HG03196 (cell line): Measurements from ENCODE around the gene TRAPPC12.
"Not testable (repeated sequence)": the region's sequence is repeated elsewhere in the genome, so short reads cannot be mapped to it uniquely, and the experiment has no call there.

Experiments used
- ATAC-seq: cut with Tn5 transposase; IDR thresholded peaks from one replicate; pipeline ENCODE4 v1.9.1; 2021; ENCODE audit not compliant: unreplicated experiment

The TRAPPC12 gene

GRCh38 chr2:3430740-3431490 lies 51.4 kb downstream of the TRAPPC12 start:
- no peak for ATAC-seq

DNA sequence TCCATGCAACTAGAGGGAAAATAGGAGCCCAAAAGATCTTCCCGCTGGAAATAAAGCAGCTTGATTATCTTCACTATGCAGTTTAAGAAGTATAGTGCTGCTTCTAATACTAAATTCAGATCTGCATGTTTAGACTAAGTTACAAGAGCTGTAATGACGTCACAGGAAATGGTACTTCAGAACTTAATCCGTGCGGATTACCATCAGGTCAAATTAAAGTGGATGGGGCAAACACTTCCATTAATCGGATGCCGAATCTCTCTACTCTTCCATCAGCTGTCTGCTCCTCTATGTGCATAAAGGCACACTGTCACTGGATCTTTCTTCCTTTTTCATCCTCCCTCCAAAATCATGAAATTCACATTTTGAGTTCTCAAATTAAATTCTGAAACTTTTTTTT lies 52.6 kb downstream of the TRAPPC12 start:
- ATAC-seq, result no peak

DNA sequence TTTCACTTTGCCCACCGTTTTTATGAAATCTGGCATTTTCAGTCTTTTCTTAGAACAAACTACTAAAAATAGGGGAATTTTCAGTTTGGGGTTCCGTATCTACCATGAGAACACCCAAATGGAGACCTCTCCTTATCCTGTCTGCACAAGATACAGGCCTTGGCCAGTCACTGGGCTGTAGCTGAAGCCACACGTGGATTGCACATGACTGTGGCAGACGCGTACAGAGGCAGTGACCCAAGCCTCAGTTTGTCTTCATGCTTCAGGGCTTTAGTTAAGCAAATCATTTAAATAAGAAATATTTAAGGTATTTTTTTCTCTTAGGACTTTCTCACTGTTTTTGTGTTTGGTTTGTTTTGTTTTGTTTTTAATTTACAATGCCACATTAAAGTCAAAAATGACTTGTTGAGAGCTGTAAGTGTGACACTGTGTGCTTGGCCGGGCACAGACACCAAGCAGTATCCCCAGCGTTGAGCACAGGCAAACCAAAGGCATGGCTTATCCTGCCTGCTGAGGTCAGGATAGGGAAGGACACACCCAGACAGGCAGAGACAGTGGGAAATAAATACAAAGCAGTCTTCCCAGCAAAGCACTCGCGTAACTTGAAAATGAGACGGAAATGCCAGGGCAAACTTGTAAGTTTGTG lies 53.3 kb downstream of the TRAPPC12 start:
- ATAC-seq, result no peak

- no peak for ATAC-seq
These were observed 53.8 kb downstream of the TRAPPC12 start for GRCh38 chr2:3433339-3433699.

DNA sequence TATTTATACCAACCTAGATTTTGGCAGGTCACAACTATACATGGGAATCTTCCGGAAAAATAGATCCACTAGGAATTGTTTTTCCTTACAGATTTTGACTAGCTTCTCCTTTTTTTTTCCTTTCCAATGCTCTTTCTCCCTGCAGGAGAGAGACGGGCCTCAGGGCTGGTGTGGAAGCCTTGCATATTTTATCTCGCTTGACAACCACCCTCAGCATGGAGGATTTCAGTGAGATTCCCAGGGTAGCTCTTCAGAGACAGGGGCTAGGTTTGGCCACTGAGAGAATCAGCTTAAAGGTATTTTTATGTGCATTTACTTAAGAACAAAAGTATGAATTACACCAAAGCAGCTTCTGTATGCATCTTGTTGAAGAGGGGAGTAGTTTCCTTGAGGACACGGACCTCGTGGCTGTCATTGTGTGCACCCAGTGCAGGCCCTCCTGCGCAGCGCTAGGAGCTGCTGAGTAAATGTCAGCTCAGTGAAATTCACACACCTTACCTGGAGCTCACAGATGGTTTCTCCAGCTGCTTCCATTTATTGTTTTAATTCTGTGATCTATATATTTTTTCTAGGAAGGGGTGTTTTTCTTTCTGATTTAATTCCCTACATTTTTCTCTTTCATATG lies 54.4 kb downstream of the TRAPPC12 start:
- no peak for ATAC-seq

DNA sequence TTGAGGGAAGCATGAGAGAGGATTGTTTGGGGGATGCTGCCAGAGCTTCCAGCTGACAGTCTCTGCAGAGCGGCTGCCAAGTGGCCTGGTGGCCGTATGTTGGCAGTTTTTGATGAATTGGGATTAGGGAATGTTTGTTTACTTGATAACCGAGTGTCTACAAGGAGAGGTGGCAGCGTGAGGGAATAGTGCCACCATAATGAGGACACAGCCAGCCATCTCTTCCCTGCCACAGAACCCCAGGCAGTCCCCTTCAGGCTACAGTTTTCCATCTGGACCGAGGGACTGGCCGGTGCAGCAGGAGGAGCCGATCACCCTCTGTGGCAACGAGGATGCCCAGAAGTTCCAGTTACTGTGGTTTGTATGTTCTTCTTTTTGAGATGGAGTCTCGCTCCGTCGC lies 55.2 kb downstream of the TRAPPC12 start:
- ATAC-seq, result no peak

DNA sequence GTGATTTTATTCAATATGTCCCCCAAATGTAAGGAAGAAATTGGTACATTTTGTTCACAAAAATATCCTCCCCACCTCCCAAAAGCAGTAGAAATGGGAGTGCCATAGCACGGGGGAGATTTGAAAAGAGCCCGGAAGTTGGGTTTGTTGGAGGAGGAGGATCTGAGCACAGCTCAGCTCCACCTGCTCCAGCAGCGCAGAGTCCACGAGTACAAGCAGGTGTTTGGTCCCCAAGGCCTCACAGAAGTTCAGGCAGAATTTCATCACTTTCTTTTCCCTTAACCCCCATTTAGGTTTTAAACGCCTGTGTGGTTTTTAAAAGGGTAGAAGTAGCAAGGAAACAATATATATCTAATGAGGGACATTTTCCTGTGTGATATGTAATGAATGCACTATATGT lies 56.0 kb downstream of the TRAPPC12 start:
- no peak for ATAC-seq

DNA sequence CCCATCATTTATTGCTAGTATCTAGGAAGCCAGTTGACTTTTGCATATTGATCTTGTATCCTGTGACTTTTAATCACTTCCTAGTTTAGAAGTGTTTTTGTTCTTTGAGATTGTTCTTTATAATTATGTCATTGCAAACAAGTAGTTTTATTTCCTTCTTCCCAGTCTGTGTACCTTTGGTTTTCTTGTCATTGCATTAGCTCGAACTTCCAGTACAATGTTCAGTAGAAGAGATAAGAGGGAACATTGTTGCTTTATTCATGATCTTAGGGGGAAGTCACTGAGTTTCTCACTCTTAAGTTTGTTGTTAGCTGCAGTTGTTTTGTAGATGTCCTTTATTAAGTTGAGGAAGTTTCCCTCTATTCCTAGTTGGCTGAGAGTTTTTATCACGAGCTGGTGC lies 61.0 kb downstream of the TRAPPC12 start:
- ATAC-seq, result no peak

DNA sequence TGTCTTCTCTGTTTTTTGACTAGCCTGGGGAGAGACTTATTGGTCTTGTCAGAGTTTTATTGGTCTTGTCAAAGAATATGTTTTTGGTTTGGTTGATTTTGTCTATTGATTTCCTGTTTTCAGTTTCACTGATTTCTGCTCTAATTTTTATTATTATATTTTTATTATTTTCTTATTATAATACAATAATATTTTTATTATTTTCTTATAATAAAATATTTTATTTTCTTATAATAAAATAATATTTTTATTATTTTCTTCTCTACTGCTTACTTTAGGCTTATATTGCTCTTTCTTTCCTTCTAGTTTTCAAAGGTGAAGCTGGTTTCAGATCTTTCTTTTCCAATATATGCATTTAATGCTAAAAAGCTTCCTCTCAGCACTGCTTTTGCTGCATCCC lies 62.0 kb downstream of the TRAPPC12 start:
- no peak for ATAC-seq

GRCh38 chr2:3442185-3442584 lies 62.7 kb downstream of the TRAPPC12 start:
- no peak for ATAC-seq

GRCh38 chr2:3443083-3443482 lies 63.6 kb downstream of the TRAPPC12 start:
- no peak for ATAC-seq

DNA sequence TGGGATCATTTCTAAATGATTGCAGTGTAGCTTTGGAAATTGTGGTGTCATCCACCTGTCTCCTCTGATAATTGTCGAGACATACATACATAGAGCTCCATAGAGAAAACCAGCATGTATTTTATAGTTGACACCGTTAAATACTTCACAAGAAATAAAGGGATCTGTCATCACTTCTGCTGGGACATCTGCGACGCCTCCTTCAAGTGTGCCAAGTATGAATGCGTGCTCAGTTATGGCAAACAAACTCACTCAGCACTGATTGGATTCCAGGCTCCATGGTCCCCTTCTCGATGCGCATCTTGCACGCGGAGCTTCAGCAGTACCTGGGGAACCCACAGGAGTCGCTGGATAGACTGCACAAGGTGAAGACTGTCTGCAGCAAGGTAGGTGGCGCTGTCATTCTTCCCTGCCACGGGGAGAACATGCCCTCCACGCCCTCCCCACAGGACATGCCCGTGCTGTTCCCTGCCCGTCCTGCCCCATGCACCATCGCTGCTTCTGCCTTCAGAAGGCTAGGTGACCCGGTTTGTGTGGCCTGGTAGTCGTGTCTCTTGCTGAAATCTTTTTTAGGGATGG lies 64.1 kb downstream of the TRAPPC12 start:
- no peak for ATAC-seq

DNA sequence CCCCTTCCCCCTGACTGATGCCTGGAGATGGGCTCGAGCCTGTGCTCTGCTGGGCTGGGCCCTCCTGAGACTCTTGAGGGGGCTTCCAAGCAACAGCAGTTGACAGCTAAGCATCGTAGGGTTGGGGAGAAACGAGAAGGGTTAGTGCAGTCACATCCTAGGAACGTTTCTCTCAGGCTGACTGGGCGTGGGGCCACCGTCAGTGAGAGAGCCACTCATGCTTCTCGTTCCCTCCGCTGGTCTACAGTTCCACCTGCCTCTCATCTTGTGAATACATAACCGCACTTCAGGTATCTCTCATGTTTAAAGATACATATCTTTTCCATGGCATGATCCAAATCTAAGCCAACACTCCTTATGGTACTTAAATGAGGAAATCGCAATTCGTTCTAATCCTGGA lies 66.4 kb downstream of the TRAPPC12 start:
- no peak for ATAC-seq

GRCh38 chr2:3446381-3446780 lies 66.9 kb downstream of the TRAPPC12 start:
- ATAC-seq, result no peak

DNA sequence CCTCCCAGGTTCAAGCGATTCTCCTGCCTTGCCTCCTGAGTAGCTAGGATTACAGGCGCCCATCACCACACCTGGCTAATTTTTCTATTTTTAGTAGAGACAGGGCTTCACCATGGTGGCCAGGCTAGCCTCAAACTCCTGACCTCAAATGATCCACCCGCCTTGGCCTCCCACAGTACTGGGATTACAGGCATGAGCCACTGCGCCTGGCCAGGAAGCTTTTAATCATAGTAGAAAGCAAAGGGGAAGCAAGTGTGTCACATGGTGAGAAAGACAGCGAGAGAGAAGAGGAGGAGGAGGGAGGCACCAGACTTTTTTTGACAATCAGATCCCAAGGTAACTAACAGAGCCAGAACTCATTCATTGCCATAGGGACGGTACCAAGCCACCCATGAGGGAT lies 67.7 kb downstream of the TRAPPC12 start:
- not testable (repeated sequence) for ATAC-seq

GRCh38 chr2:3447789-3448317 lies 68.4 kb downstream of the TRAPPC12 start:
- no peak for ATAC-seq

DNA sequence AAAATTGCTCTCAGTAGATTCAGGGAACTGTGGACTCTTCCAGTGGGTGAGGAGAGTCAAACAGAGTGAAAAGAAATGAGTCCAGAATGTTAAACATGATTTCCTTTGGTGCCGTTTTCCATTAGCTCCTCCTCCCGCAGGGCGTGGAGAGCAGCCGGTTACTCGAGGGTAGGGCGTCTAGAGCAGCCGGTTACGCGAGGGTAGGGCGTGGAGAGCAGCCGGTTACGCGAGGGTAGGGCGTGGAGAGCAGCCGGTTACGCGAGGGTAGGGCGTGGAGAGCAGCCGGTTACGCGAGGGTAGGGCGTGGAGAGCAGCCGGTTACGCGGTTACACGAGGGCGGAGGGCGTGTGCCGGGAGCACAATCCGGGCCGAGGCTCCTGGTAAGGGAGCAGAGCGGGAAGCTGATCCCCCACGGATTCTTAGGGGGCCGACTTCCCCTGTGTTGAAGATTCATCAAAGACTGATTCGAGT lies 69.0 kb downstream of the TRAPPC12 start:
- not testable (repeated sequence) for ATAC-seq

DNA sequence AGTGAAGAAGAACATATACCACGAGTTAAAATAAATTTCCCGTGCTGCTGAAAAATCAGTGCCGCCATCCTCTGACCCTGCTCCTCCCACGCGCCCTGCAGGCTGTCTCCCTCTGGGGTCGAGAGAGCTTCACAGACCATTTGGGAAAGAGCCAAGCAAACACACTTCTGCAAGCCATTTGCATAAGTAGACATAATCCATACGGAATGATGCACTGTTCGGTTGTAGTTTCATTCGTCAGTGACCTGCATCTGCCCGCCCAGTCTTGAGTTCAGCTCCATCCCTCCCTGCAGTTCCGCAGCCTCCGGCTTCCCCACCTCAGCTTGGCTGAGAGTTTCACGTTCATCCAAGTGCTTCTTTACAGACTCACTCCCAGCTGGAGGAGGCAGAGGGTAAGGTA lies 69.6 kb downstream of the TRAPPC12 start:
- ATAC-seq, result no peak

DNA sequence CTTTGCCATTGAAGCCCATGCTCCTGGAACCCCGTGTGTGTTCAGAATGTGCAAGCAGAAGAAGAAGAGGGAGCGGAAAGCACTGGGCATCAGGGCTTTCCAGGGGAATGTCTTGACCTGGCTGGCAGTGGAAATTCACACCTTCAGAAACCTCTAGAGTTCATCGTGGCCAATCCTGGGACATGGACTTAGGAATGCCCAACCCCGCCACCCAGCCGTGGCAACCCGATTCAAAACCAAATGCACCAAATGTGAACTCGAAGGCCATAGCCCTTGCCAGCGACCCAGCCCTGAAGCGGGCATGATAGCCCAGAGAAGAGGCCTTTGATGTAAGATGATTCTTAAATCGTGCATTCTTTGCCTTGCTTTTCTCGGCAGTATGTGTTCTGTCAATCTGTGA lies 70.4 kb downstream of the TRAPPC12 start:
- no peak for ATAC-seq

- no peak for ATAC-seq
These were observed 71.0 kb downstream of the TRAPPC12 start for GRCh38 chr2:3450385-3451010.

DNA sequence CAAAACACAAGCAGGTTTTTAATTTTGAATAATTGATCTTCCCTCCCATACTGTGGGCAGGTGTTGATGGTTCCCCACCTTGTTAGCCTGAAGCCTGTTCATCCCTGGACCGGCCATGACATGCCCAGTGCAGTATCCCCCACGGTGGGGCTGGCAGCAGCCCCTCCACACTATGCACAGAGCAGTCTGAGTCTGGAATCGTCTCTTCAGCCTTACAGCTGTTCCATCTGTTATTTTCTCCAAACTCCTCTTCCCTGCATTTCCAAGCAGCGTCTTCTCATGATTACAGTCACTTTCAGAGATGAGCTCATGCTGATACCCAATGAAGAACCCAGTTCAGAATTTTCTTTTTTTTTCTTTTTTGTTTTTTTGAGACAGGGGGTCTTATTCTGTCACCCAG lies 71.7 kb downstream of the TRAPPC12 start:
- no peak for ATAC-seq
